HEK293 (cell line): Measurements from ENCODE around the gene P3H4.

Source experiments
- CTCF ChIA-PET: fragments of 350-600 bp; formaldehyde crosslinking; extraction: SDS; loops from one replicate; lab custom pipeline; 2021; ENCODE audit warnings: antibody characterized with exemption; lab: Yijun Ruan, JAX
- POLR2A ChIA-PET: fragments of 300-600 bp; formaldehyde crosslinking; extraction: SDS; loops from one replicate; lab custom pipeline; 2020; ENCODE audit warnings: antibody characterized with exemption, inconsistent platforms; lab: Yijun Ruan, JAX
- H3K27ac ChIP-seq: fragments of 200-500 bp; sonication (Bioruptor generic); 2 replicates; pipeline ENCODE4 v1.5.1; 2014; ENCODE audit warnings: low read depth, low read length, control low read depth, inconsistent platforms; ENCODE audit errors: extremely low read depth
- H3K36me3 ChIP-seq, 2 experiments: fragments of 200-500 bp in 1 of 2; sonication (Bioruptor generic) in 1 of 2; 1 replicate in 1 of 2; 2 replicates in 1 of 2; pipeline ENCODE4 v1.5.1; 2014 to 2017; ENCODE audit warnings: inconsistent platforms in 2 of 2, low read length in 2 of 2; ENCODE audit not compliant: control insufficient read depth in 2 of 2, insufficient read depth in 1 of 2
- H3K4me1 ChIP-seq: fragments of 200-500 bp; sonication (Bioruptor generic); 2 replicates; pipeline ENCODE4 v1.5.1; 2014; ENCODE audit warnings: mild to moderate bottlenecking, low read length, inconsistent platforms; ENCODE audit not compliant: control insufficient read depth, insufficient read depth
- H3K4me3 ChIP-seq: 2 replicates; pipeline ENCODE4 v1.5.1; 2011; ENCODE audit warnings: low read depth, mild to moderate bottlenecking, control low read depth, low read length, moderate library complexity
- H3K9me3 ChIP-seq: fragments of 200-500 bp; sonication (Bioruptor generic); 2 replicates; pipeline ENCODE4 v1.5.1; 2014; ENCODE audit warnings: low read depth, low read length, inconsistent platforms; ENCODE audit not compliant: control insufficient read depth, insufficient read depth
- GLIS1 ChIP-seq: fragments of 450-650 bp; formaldehyde crosslinking; IDR thresholded peaks from 2 replicates; pipeline ENCODE4 v1.5.1; 2016; ENCODE audit warnings: missing biosample characterization, missing genetic modification characterization
- GLIS2 ChIP-seq: fragments of 450-650 bp; formaldehyde crosslinking; IDR thresholded peaks from 2 replicates; pipeline ENCODE4 v1.5.1; 2016; ENCODE audit warnings: missing biosample characterization, missing genetic modification characterization
- KLF1 ChIP-seq: fragments of 450-650 bp; formaldehyde crosslinking; IDR thresholded peaks from 2 replicates; pipeline ENCODE4 v1.5.1; 2016; ENCODE audit warnings: missing biosample characterization, missing genetic modification characterization
- KLF16 ChIP-seq: fragments of 450-650 bp; formaldehyde crosslinking; IDR thresholded peaks from 2 replicates; pipeline ENCODE4 v1.5.1; 2017; ENCODE audit warnings: missing biosample characterization, missing genetic modification characterization
- SETDB1 ChIP-seq: IDR thresholded peaks from one replicate; pipeline ENCODE4 v1.6.1; 2017; ENCODE audit warnings: mild to moderate bottlenecking, low read length, moderate library complexity, mixed read lengths; ENCODE audit not compliant: insufficient read length
- SP2 ChIP-seq: fragments of 450-650 bp; formaldehyde crosslinking; IDR thresholded peaks from 2 replicates; pipeline ENCODE4 v1.5.1; 2016; ENCODE audit warnings: missing biosample characterization, missing genetic modification characterization
- ZBTB17 ChIP-seq: fragments of 450-650 bp; formaldehyde crosslinking; IDR thresholded peaks from 2 replicates; pipeline ENCODE4 v1.5.1; 2016; ENCODE audit warnings: missing biosample characterization, missing genetic modification characterization
- ZNF202 ChIP-seq: fragments of 450-650 bp; formaldehyde crosslinking; IDR thresholded peaks from 2 replicates; pipeline ENCODE4 v1.5.1; 2016; ENCODE audit warnings: missing biosample characterization, missing genetic modification characterization, borderline replicate concordance
- ZNF223 ChIP-seq: fragments of 450-650 bp; formaldehyde crosslinking; IDR thresholded peaks from 2 replicates; pipeline ENCODE4 v1.5.1; 2016; ENCODE audit warnings: missing biosample characterization, missing genetic modification characterization
- ZNF23 ChIP-seq: fragments of 450-650 bp; formaldehyde crosslinking; IDR thresholded peaks from 2 replicates; pipeline ENCODE4 v1.5.1; 2016; ENCODE audit warnings: missing biosample characterization, missing genetic modification characterization, borderline replicate concordance
- ZNF24 ChIP-seq: fragments of 450-650 bp; formaldehyde crosslinking; IDR thresholded peaks from 2 replicates; pipeline ENCODE4 v1.5.1; 2016; ENCODE audit warnings: missing biosample characterization, missing genetic modification characterization
- ZNF341 ChIP-seq: fragments of 450-650 bp; formaldehyde crosslinking; IDR thresholded peaks from 2 replicates; pipeline ENCODE4; 2016; ENCODE audit warnings: low read depth, missing biosample characterization, missing genetic modification characterization
- ZNF391 ChIP-seq: fragments of 450-650 bp; formaldehyde crosslinking; IDR thresholded peaks from 2 replicates; pipeline ENCODE4 v1.5.1; 2016; ENCODE audit warnings: low read depth, missing biosample characterization, missing genetic modification characterization, borderline replicate concordance
- ZNF404 ChIP-seq: fragments of 450-650 bp; formaldehyde crosslinking; IDR thresholded peaks from 2 replicates; pipeline ENCODE4 v1.5.1; 2017; ENCODE audit warnings: missing biosample characterization, missing genetic modification characterization
- ZNF530 ChIP-seq: fragments of 450-650 bp; formaldehyde crosslinking; IDR thresholded peaks from 2 replicates; pipeline ENCODE4 v1.5.1; 2016; ENCODE audit warnings: low read depth, missing biosample characterization, missing genetic modification characterization
- ZNF549 ChIP-seq: fragments of 450-650 bp; IDR thresholded peaks from 2 replicates; pipeline ENCODE4 v1.5.1; 2018; ENCODE audit warnings: missing biosample characterization, missing genetic modification characterization, mild to moderate bottlenecking, inconsistent platforms, moderate library complexity
- ZNF560 ChIP-seq: fragments of 450-650 bp; formaldehyde crosslinking; IDR thresholded peaks from 2 replicates; pipeline ENCODE4 v1.5.1; 2017; ENCODE audit warnings: missing biosample characterization, missing genetic modification characterization, borderline replicate concordance
- ZNF837 ChIP-seq: fragments of 450-650 bp; formaldehyde crosslinking; IDR thresholded peaks from 2 replicates; pipeline ENCODE4 v1.5.1; 2016; ENCODE audit warnings: missing biosample characterization, missing genetic modification characterization
- TF ChIP-seq, protein P1 (sequence below): fragments of 450-650 bp; formaldehyde crosslinking; IDR thresholded peaks from 2 replicates; pipeline ENCODE4 v1.5.1; 2017; ENCODE audit warnings: missing biosample characterization, missing genetic modification characterization
- TF ChIP-seq, protein P2 (sequence below): fragments of 450-650 bp; formaldehyde crosslinking; conservative IDR thresholded peaks from 2 replicates; pipeline ENCODE4 v1.5.1; 2016; ENCODE audit warnings: low read depth, missing biosample characterization, missing genetic modification characterization
- TF ChIP-seq, protein P3 (sequence below): fragments of 450-650 bp; formaldehyde crosslinking; IDR thresholded peaks from 2 replicates; pipeline ENCODE4 v1.5.1; 2016; ENCODE audit warnings: missing biosample characterization, missing genetic modification characterization

Gene P3H4

DNA sequence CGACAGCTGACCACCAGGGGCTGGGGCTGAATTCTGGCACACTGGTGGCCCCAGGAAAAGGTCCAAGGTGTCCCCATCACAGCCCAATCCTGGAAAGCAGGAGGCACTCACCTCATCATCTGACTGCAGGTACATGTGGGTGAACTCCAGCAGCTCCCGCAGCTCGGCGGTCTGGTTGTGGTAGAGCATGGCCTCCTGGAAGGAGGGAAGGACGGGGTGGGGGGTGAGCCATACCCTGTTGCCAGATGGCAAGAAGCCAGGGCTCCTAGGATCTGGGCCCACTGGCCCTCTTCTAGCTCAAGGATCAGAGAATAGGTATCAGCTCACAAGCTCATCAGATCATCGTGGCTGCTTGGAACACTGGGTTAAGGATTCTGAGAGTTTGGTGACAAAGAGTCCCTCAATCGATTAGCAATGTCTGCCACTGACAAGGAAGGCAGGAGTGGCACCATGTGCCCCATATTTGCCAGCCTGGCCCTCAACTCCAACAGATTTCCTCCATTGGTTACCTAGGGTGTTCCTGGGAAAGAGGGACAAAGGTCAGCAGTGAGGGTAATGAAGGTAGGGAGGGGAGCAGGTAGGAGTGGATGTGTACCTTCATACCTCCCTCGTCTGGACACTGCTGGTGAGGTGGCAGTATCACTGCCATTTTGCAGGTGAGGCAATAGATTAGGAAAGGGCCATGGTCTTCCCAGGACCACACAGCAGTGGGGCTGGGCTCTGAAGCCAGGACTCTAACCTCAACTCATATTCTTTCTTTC is 4.9 kb downstream of the P3H4 start:
- H3K4me1 ChIP-seq = 0 out of 2 replicates have a peak, but pooled peaks cover 5% of the 10 kb centered on the region
- H3K36me3 ChIP-seq = peaks cover 20 to 56% of the 10 kb centered on the region in 2 experiments; a peak in 2 of 3 replicates
- H3K27ac ChIP-seq = no peak overlapping the region
- H3K9me3 ChIP-seq = no peaks in the 10 kb centered on the region
- POLR2A ChIA-PET = interaction anchor here (0.8 to 2.1 kb wide), 3 partner anchors 13 to 69 kb away, joined by 3 to 7 read pairs (median 5); partner anchors contain the start of gene JUP
- TF ChIP-seq ZNF23 (peak; percentile 58; the same call in 1 of the 2 replicates), ZBTB17 (tag by site-specific recombination) (peak; percentile 74), ZNF549 (no peak), ZNF560 (tag by site-specific recombination) (no peak)
- TF ChIP-seq, protein P1, sequence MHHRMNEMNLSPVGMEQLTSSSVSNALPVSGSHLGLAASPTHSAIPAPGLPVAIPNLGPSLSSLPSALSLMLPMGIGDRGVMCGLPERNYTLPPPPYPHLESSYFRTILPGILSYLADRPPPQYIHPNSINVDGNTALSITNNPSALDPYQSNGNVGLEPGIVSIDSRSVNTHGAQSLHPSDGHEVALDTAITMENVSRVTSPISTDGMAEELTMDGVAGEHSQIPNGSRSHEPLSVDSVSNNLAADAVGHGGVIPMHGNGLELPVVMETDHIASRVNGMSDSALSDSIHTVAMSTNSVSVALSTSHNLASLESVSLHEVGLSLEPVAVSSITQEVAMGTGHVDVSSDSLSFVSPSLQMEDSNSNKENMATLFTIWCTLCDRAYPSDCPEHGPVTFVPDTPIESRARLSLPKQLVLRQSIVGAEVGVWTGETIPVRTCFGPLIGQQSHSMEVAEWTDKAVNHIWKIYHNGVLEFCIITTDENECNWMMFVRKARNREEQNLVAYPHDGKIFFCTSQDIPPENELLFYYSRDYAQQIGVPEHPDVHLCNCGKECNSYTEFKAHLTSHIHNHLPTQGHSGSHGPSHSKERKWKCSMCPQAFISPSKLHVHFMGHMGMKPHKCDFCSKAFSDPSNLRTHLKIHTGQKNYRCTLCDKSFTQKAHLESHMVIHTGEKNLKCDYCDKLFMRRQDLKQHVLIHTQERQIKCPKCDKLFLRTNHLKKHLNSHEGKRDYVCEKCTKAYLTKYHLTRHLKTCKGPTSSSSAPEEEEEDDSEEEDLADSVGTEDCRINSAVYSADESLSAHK (tag by site-specific recombination) = no peak
- H3K4me3 ChIP-seq = no peak overlapping the region
- CTCF ChIA-PET = interaction anchor here (0.5 to 3.1 kb wide), 6 partner anchors 16 to 212 kb away, joined by 3 to 12 read pairs (median 4); partner anchors contain the start of gene JUP

DNA sequence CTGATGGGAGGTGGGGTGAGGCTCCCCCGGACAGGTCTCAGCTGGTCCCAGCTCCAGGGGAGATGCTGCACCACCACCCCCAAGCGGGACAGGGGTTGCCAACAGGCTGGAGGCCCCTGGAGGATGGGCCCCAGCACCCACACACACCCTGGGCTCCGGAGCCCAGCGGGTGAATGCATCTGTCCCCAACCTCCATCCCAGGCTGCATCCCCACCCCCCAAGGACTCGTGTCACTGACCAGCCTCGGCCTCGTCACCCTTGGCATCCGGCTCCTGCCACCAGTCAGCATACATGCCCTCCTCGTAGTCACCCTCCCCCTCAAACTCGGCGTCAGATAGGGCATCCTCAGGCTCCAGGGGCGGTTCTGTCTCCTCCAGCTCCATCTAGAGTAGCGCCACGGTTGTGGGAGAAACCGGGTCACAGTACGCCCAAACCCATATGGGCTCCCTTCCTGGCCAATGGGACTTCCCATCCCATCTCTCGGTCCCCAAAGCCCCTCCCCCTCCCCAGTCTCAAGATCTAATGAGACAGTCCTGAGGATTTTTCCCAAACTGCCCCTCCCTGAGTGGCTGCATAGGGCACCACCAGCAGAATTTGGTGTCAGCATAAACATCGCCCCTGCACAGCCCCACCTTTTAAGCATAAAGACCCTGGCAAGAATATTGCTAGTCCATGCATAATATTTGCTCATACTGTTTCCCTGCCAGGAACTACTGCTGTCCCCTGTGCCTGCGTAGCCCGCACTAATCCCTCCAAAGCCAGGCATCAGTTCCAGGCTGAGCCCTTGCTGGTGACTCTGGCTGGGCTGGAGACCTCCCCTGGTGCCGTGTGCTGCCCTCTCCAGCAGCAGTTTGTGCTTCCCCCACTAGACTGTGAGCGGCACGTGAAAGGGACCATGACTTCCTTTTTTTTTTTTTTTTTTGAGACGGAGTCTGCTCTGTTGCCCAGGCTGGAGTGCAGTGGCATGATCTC is 8.4 kb downstream of the P3H4 start:
- H3K27ac ChIP-seq = no peak overlapping the region
- no peak for TF ChIP-seq SETDB1
- TF ChIP-seq ZNF837 (tag by site-specific recombination) = no peak
- TF ChIP-seq ZNF341 (tag by site-specific recombination) = no peak
- TF ChIP-seq KLF16 = no peak
- peak; percentile 44 for TF ChIP-seq GLIS2 (tag by site-specific recombination)
- TF ChIP-seq SP2 (tag by site-specific recombination) = peak; percentile 51
- no peak for TF ChIP-seq ZNF530 (tag by site-specific recombination)
- TF ChIP-seq GLIS1 (tag by site-specific recombination) = peak; percentile 90
- no peak for TF ChIP-seq ZNF202 (tag by site-specific recombination)
- no peak for TF ChIP-seq ZNF404
- TF ChIP-seq ZNF24 = no peak
- TF ChIP-seq ZNF223 (tag by site-specific recombination) = no peak
- TF ChIP-seq, protein P2, sequence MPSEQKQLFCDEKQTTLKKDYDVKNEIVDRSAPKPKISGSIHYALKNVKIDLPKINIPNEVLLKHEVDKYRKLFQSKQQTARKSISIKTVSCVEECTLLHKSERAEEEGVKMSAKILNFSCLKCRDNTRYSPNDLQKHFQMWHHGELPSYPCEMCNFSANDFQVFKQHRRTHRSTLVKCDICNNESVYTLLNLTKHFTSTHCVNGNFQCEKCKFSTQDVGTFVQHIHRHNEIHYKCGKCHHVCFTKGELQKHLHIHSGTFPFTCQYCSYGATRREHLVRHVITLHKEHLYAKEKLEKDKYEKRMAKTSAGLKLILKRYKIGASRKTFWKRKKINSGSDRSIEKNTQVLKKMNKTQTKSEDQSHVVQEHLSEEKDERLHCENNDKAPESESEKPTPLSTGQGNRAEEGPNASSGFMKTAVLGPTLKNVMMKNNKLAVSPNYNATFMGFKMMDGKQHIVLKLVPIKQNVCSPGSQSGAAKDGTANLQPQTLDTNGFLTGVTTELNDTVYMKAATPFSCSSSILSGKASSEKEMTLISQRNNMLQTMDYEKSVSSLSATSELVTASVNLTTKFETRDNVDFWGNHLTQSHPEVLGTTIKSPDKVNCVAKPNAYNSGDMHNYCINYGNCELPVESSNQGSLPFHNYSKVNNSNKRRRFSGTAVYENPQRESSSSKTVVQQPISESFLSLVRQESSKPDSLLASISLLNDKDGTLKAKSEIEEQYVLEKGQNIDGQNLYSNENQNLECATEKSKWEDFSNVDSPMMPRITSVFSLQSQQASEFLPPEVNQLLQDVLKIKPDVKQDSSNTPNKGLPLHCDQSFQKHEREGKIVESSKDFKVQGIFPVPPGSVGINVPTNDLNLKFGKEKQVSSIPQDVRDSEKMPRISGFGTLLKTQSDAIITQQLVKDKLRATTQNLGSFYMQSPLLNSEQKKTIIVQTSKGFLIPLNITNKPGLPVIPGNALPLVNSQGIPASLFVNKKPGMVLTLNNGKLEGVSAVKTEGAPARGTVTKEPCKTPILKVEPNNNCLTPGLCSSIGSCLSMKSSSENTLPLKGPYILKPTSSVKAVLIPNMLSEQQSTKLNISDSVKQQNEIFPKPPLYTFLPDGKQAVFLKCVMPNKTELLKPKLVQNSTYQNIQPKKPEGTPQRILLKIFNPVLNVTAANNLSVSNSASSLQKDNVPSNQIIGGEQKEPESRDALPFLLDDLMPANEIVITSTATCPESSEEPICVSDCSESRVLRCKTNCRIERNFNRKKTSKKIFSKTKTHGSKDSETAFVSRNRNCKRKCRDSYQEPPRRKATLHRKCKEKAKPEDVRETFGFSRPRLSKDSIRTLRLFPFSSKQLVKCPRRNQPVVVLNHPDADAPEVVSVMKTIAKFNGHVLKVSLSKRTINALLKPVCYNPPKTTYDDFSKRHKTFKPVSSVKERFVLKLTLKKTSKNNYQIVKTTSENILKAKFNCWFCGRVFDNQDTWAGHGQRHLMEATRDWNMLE (tag by site-specific recombination) = no peak
- TF ChIP-seq KLF1 = no peak
- no peak for TF ChIP-seq ZNF391 (tag by site-specific recombination)
- TF ChIP-seq ZNF549 = no peak
- TF ChIP-seq, protein P3, sequence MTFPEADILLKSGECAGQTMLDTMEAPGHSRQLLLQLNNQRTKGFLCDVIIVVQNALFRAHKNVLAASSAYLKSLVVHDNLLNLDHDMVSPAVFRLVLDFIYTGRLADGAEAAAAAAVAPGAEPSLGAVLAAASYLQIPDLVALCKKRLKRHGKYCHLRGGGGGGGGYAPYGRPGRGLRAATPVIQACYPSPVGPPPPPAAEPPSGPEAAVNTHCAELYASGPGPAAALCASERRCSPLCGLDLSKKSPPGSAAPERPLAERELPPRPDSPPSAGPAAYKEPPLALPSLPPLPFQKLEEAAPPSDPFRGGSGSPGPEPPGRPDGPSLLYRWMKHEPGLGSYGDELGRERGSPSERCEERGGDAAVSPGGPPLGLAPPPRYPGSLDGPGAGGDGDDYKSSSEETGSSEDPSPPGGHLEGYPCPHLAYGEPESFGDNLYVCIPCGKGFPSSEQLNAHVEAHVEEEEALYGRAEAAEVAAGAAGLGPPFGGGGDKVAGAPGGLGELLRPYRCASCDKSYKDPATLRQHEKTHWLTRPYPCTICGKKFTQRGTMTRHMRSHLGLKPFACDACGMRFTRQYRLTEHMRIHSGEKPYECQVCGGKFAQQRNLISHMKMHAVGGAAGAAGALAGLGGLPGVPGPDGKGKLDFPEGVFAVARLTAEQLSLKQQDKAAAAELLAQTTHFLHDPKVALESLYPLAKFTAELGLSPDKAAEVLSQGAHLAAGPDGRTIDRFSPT (tag by site-specific recombination) = 0 out of 2 replicates have a peak, but pooled peaks have one; percentile 53

More for the DNA sequence above, 8.4 kb downstream of the P3H4 start:
- POLR2A ChIA-PET = interaction anchor here (0.6 to 6.4 kb wide), 5 partner anchors 9 to 745 kb away, joined by 4 to 105 read pairs (median 7); partner anchors contain the start of genes FKBP10, JUP and P3H4
- peaks cover 18 to 43% of the 10 kb centered on the region in 2 experiments; a peak in 2 of 3 replicates for H3K36me3 ChIP-seq
- H3K4me1 ChIP-seq = peaks cover 6% of the 10 kb centered on the region
- CTCF ChIA-PET = interaction anchor here (0.5 to 10.6 kb wide), 8 partner anchors 8 to 1963 kb away, joined by 3 to 108 read pairs (median 6); partner anchors contain the start of genes FKBP10, HAP1, JUP and P3H4
- no peak overlapping the region for H3K4me3 ChIP-seq
- no peaks in the 10 kb centered on the region for H3K9me3 ChIP-seq
